Duodenal mucosa (tissue), 2 donors: ENCODE data around the gene GDF9.
A peak's percentile ranks its signal among the peaks of the same experiment; 100 is the strongest.

Source experiments
- H3K27ac ChIP-seq: one replicate; pipeline ENCODE4 v1.7.0; 2013; ENCODE audit warnings: low read depth, low read length
- H3K27me3 ChIP-seq, 2 donors: one replicate each; pipeline ENCODE4 v1.7.0; 2013; ENCODE audit warnings: low read length in 2 of 2, control low read depth in 1 of 2; ENCODE audit not compliant: insufficient read depth in 2 of 2, control insufficient read depth in 1 of 2
- H3K36me3 ChIP-seq, 2 donors: one replicate each; pipeline ENCODE4 v1.7.0; 2013; ENCODE audit warnings: low read length in 2 of 2, control low read depth in 1 of 2; ENCODE audit not compliant: insufficient read depth in 2 of 2, control insufficient read depth in 1 of 2
- H3K4me1 ChIP-seq, 2 donors: one replicate each; pipeline ENCODE4 v1.7.0; 2013; ENCODE audit warnings: low read length in 2 of 2, control low read depth in 1 of 2; ENCODE audit not compliant: insufficient read depth in 2 of 2, control insufficient read depth in 1 of 2
- H3K4me3 ChIP-seq, 2 donors: one replicate each; pipeline ENCODE4 v1.7.0; 2013; ENCODE audit warnings: low read length in 2 of 2, low read depth in 1 of 2
- H3K9ac ChIP-seq, 2 donors: one replicate each; pipeline ENCODE4 v1.7.0; 2013; ENCODE audit warnings: low read length in 2 of 2, low read depth in 1 of 2
- H3K9me3 ChIP-seq, 2 donors: one replicate each; pipeline ENCODE4 v1.7.0; 2013; ENCODE audit warnings: low read length in 2 of 2, control low read depth in 1 of 2; ENCODE audit not compliant: control insufficient read depth in 1 of 2

The GDF9 gene, protein sequence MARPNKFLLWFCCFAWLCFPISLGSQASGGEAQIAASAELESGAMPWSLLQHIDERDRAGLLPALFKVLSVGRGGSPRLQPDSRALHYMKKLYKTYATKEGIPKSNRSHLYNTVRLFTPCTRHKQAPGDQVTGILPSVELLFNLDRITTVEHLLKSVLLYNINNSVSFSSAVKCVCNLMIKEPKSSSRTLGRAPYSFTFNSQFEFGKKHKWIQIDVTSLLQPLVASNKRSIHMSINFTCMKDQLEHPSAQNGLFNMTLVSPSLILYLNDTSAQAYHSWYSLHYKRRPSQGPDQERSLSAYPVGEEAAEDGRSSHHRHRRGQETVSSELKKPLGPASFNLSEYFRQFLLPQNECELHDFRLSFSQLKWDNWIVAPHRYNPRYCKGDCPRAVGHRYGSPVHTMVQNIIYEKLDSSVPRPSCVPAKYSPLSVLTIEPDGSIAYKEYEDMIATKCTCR

DNA sequence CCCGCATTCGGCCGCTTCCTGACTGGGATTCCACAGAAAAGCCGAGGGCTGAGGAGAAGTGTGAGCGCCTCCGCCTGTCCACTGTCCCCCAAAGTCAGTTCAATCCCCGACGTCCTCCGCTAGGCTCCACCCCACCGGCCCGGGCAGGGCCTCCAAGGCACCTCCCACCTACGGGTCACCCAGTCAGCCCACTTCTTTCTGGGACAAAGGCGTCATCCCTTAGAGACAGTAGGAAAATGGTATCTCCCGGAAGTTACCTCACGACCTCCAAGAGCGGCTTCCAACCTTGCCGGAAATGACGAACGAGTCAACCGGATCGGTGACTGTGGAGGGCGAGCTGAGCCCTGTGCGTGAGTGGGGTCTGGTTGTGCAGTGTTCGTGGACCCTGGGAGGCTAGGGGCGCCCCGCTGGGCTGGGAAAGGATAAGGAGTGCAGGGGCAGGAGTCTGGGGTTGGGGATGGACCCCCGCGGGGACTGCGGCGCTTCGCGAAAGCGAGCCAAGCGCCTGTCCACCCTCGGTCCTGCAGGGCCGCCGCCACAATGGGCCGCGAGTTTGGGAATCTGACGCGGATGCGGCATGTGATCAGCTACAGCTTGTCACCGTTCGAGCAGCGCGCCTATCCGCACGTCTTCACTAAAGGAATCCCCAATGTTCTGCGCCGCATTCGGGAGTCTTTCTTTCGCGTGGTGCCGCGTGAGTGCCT lies at the start of gene GDF9, which contains the start of gene UQCRQ:
TSS of gene GDF9 (minus strand) at position 128 of the 704 bp plus-strand sequence. CDS start 1,936 bp downstream, outside the sequence.
TSS of gene UQCRQ (plus strand) at position 301 of the 704 bp plus-strand sequence. CDS start at position 541, 240 bp downstream.
- Histone ChIP-seq H3K36me3 (peaks cover 15 to 25% of the 10 kb centered on the region in 2 donors), H3K27me3 (no peaks in the 10 kb centered on the region), H3K4me3 (peak within 1 kb of the TSS; percentile 90 to 94), H3K4me1 (peaks cover 17 to 19% of the 10 kb centered on the region in 2 donors), H3K9ac (peak within 1 kb of the TSS; percentile 98 to 100), H3K9me3 (no peaks in the 10 kb centered on the region), H3K27ac (peak within 1 kb of the TSS; percentile 93)

DNA sequence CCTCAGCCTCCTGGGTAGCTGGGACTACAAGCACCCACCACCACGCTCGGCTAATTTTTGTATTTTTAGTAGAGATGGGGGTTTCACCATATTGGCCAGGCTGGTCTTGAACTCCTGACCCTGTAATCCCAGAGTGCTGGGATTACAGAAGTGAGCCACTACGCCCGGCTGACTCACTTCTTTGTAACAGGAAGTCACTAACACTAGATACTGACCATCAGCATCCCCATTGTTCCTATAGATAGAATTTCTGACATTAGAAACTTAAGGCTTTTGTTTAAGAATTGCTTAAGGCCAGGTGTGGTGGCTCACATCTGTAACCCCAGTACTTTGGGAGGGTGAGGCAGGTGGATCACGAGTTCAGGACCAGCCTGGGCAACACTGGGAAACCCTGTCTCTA lies 49.4 kb upstream of the GDF9 start:
- no peaks in the 10 kb centered on the region for H3K27me3 ChIP-seq
- no peak overlapping the region for H3K27ac ChIP-seq
- peaks cover 5 to 42% of the 10 kb centered on the region in 2 donors for H3K36me3 ChIP-seq
- no peak overlapping the region for H3K4me3 ChIP-seq
- H3K9me3 ChIP-seq, result no peaks in the 10 kb centered on the region
- no peaks in the 10 kb centered on the region for H3K4me1 ChIP-seq
- no peak overlapping the region for H3K9ac ChIP-seq

DNA sequence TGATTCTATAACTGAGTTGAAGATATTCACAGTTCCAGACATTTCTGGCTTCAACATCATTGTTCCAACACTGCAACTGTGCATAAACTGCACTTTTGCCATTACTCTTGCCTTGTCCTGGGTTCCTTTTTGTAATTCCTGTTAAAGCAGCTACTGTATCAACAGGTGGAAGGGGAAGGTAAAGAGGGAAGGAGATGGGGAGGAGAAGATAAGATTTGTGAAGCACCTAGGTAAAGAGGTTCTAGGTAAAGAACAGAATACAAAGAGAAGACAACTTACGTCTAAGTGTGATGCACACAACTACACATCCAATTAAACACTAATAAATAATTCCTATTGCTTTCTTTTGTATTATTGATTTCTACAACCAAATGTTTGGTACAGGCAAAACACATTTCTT lies 43.4 kb upstream of the GDF9 start:
- no peaks in the 10 kb centered on the region for H3K9me3 ChIP-seq
- H3K36me3 ChIP-seq, result peaks cover 0 to 29% of the 10 kb centered on the region in 2 donors
- H3K4me3 ChIP-seq, result no peak overlapping the region
- H3K9ac ChIP-seq, result no peak overlapping the region
- no peaks in the 10 kb centered on the region for H3K27me3 ChIP-seq
- H3K27ac ChIP-seq, result no peak overlapping the region
- H3K4me1 ChIP-seq, result no peaks in the 10 kb centered on the region

DNA sequence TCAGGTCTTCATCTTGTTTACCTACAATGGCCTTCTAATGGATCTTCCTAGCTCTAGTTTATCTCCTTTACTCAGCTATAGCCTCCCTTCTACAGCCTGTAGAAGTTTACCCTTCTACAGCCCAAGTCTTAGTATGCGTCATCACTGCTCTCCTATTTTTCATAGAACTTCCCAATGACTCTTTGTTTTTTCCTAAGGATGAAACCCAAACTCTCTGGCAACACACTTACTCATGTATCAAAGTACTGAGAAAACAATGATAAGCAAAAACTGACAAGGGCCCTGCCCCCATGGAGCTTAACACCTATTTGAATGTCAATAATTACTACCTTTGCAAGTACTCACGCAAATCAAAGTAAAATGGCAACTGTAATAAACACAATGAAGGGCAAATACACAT lies 40.9 kb upstream of the GDF9 start:
- H3K27me3 ChIP-seq, result no peaks in the 10 kb centered on the region
- H3K27ac ChIP-seq, result no peak overlapping the region
- H3K9me3 ChIP-seq, result no peaks in the 10 kb centered on the region
- H3K4me1 ChIP-seq, result no peaks in the 10 kb centered on the region
- no peak overlapping the region for H3K9ac ChIP-seq
- H3K36me3 ChIP-seq, result peaks cover 0 to 13% of the 10 kb centered on the region in 2 donors
- H3K4me3 ChIP-seq, result no peak overlapping the region

DNA sequence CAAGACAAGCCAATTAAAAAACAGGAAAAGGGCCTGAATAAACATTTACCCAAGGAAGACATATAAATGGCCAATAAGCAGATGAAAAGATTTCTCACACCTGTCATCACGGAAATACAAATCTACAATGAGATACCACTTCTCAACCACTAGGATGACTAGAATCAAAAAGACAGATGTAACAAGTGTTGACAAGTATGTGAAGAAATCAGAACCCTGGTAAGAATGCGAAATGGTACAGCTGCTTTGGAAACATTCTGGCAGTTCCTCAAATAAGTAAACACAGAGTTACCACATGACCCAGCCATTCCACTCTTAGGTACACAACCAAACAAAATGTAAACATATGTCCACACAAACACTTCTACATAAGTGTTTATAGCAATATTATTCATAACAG lies 39.7 kb upstream of the GDF9 start:
- Histone ChIP-seq H3K27ac (no peak overlapping the region), H3K9ac (no peak overlapping the region), H3K4me3 (no peak overlapping the region), H3K27me3 (no peaks in the 10 kb centered on the region), H3K36me3 (peaks cover 3 to 12% of the 10 kb centered on the region in 2 donors), H3K9me3 (no peaks in the 10 kb centered on the region), H3K4me1 (no peaks in the 10 kb centered on the region)

DNA sequence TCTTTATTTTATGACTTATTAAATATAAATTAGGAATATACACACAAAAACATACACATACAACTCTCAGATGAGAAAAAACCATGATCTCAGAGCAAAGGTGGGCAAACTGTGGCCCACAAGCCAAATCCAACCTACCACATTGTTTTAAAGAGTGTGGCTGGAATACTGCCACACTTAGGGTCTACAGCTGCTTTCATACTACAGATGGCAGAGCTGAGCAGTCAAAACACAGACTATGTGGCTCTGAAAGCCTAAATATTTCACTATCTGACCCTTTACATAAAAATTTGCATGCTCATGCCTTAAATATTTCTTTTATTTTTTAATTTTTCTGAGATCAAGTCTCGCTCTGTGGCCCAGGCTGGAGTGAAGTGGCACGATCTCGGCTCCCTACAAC lies 35.5 kb upstream of the GDF9 start:
- H3K4me1 ChIP-seq, result no peaks in the 10 kb centered on the region
- H3K27ac ChIP-seq, result no peak overlapping the region
- H3K4me3 ChIP-seq, result no peak overlapping the region
- H3K27me3 ChIP-seq, result no peaks in the 10 kb centered on the region
- peaks cover 13 to 30% of the 10 kb centered on the region in 2 donors for H3K36me3 ChIP-seq
- H3K9me3 ChIP-seq, result no peaks in the 10 kb centered on the region
- no peak overlapping the region for H3K9ac ChIP-seq

DNA sequence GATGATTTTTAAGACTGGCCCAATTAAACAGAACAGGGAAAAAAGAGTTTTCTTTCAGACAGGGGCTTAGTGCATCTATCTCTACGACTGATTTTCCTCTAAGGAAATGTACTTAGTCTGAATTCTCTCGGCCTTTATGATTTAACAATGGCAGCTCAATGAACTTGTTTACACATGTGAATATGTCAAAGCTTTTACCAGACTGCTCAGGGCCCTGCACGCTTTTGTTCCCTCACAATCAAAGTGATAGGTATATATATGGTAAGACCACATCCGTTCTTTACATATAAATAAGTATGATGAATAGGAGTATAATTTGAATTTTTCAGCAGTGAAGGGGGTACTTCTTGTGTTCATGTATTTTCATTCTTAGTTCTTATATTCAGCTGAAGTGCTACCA lies 34.8 kb upstream of the GDF9 start:
- no peak overlapping the region for H3K9ac ChIP-seq
- no peaks in the 10 kb centered on the region for H3K27me3 ChIP-seq
- no peaks in the 10 kb centered on the region for H3K9me3 ChIP-seq
- peaks cover 18 to 37% of the 10 kb centered on the region in 2 donors for H3K36me3 ChIP-seq
- H3K4me1 ChIP-seq, result no peaks in the 10 kb centered on the region
- H3K4me3 ChIP-seq, result no peak overlapping the region
- no peak overlapping the region for H3K27ac ChIP-seq

DNA sequence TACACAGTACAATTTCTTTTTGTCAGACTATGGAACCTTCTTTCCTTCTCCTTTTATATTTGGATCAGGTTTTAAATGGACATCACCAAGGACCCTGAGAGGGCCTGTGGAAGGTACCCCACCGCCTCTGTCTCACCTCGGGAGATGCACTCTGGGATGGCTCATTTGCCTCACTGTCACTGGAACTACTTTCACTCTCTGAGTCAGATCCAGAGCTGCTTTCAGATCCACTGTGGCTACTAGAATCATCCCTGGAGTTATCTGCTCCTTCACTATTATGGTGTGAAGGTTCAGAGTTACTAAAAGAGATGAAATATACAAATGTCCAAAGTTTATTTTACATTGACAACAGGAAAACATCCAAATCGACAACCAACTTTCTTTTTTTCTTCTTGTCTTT lies 31.8 kb upstream of the GDF9 start:
- Histone ChIP-seq H3K36me3 (peaks cover 32 to 60% of the 10 kb centered on the region in 2 donors), H3K9me3 (no peaks in the 10 kb centered on the region), H3K27ac (no peak overlapping the region), H3K4me1 (no peaks in the 10 kb centered on the region), H3K4me3 (no peak overlapping the region), H3K9ac (no peak overlapping the region), H3K27me3 (no peaks in the 10 kb centered on the region)

DNA sequence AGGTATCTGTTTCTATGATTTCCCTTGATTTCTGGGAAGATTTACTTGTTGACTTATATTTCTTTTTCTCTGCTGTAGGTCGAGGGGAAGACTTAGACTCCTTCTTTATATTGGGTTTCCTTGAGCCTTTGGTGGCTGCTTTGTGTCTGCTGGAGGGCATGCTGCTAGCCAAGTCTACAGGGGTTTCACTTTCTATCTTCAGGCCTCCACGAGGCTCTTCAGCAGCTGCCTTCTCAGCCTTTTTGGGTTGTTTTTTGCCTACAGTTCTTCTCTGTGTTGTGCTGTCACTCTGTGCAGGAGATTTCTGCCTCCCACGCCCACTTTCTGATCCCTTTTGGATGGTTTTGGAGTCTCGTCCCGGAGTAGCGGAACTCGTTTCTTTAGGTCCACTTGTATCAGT lies 30.4 kb upstream of the GDF9 start:
- no peak overlapping the region for H3K9ac ChIP-seq
- H3K4me3 ChIP-seq, result no peak overlapping the region
- no peaks in the 10 kb centered on the region for H3K4me1 ChIP-seq
- peaks cover 43 to 71% of the 10 kb centered on the region in 2 donors for H3K36me3 ChIP-seq
- H3K9me3 ChIP-seq, result no peaks in the 10 kb centered on the region
- no peaks in the 10 kb centered on the region for H3K27me3 ChIP-seq
- no peak overlapping the region for H3K27ac ChIP-seq

DNA sequence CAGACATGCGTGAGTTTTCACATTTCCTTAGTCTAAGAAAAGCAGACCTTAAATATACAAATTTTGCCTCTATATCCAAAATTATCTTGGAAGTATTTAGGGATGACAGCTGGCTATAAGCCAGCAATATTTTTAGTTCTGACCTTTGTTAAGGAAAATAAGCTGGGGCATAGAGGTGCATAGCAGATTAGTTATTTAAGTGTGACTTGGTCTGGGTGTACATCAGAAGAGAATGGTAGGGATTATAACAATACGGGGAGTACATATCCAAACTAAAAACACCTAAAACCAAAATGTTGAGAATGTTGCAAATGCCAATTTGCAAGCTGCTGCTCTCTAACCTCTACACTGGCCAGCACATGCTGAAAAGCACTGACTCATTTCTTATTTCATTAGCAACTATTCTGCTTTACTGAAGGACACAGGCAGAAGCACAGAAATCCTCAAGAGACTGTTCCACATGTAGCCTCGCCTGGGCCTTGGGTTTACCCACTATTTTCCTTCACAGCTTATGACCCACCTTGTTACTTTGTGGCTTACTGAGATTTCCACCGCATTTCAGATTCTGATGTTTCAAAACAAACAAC lies 29.5 kb upstream of the GDF9 start:
- Histone ChIP-seq H3K4me3 (no peak overlapping the region), H3K9me3 (no peaks in the 10 kb centered on the region), H3K9ac (no peak overlapping the region), H3K4me1 (no peaks in the 10 kb centered on the region), H3K27ac (no peak overlapping the region), H3K27me3 (no peaks in the 10 kb centered on the region), H3K36me3 (peaks cover 42 to 70% of the 10 kb centered on the region in 2 donors)
